ENCODE measurements around the gene PARVA. TPM values are rescaled to one million over a fixed set of nuclear protein-coding genes. Genes with fewer than 3 reads are reported as not detected.

Gene PARVA
- total RNA-seq, 1 experiment from 2014 or later = 10.4 TPM

DNA sequence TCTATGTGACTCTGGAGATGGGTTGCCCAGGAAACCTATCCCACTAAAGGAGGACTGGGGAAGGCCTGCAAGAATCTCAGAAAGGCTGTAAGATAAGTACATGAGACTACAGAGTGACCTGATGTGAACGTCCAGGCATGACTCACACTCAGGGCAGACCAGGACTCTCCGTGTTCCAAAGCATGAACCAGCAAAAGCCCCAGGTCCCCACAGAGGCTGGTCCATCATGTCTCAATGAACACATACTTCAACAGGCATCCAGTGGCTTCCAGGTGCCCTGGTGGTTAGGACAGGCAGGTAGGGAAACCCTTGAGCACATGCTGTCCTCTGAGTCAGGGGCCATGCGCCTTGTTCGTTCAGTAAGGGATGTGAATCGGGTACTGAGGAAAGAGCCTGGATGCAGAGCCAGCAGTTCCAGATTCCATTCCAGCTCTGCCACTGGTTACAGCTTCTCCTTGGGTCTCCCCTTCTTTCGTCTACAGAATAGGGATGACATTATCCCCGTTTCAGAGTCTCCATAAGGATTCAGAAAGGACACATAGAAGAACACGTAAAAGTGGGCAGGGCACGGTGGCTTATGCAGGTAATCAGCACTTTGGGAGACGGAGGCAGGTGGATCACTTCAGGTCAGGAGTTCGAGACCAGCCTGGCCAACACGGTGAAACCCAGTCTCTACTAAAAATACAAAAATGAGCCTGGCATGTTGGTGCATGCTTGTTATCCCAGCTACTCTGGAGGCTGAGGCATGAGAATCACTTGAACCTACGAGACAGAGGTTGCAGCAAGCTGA lies 167.8 kb downstream of the PARVA start (continued):
- TF ChIP-seq NR1H2 (CRISPR knock-in tag; IDR thresholded peaks at IDR 0.05) (no peak), FOXJ3 (CRISPR knock-in tag; IDR thresholded peaks at IDR 0.05; ENCODE audit: borderline replicate concordance) (no peak), GRHL2 (CRISPR knock-in tag; IDR thresholded peaks at IDR 0.05; ENCODE audit: insufficient replicate concordance, severe bottlenecking) (no peak), IRF2 (CRISPR knock-in tag; IDR thresholded peaks at IDR 0.05; ENCODE audit: borderline replicate concordance, low read depth) (no peak), ZNF219 (CRISPR knock-in tag; IDR thresholded peaks at IDR 0.05; ENCODE audit: borderline replicate concordance) (no peak), NR2C2 (CRISPR knock-in tag; IDR thresholded peaks at IDR 0.05) (no peak), OVOL2 (CRISPR knock-in tag; IDR thresholded peaks at IDR 0.05; ENCODE audit: borderline replicate concordance) (no peak)
- TF ChIP-seq, protein P1, sequence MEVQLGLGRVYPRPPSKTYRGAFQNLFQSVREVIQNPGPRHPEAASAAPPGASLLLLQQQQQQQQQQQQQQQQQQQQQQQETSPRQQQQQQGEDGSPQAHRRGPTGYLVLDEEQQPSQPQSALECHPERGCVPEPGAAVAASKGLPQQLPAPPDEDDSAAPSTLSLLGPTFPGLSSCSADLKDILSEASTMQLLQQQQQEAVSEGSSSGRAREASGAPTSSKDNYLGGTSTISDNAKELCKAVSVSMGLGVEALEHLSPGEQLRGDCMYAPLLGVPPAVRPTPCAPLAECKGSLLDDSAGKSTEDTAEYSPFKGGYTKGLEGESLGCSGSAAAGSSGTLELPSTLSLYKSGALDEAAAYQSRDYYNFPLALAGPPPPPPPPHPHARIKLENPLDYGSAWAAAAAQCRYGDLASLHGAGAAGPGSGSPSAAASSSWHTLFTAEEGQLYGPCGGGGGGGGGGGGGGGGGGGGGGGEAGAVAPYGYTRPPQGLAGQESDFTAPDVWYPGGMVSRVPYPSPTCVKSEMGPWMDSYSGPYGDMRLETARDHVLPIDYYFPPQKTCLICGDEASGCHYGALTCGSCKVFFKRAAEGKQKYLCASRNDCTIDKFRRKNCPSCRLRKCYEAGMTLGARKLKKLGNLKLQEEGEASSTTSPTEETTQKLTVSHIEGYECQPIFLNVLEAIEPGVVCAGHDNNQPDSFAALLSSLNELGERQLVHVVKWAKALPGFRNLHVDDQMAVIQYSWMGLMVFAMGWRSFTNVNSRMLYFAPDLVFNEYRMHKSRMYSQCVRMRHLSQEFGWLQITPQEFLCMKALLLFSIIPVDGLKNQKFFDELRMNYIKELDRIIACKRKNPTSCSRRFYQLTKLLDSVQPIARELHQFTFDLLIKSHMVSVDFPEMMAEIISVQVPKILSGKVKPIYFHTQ (CRISPR knock-in tag; IDR thresholded peaks at IDR 0.05) = no peak
- TF ChIP-seq, protein P2, sequence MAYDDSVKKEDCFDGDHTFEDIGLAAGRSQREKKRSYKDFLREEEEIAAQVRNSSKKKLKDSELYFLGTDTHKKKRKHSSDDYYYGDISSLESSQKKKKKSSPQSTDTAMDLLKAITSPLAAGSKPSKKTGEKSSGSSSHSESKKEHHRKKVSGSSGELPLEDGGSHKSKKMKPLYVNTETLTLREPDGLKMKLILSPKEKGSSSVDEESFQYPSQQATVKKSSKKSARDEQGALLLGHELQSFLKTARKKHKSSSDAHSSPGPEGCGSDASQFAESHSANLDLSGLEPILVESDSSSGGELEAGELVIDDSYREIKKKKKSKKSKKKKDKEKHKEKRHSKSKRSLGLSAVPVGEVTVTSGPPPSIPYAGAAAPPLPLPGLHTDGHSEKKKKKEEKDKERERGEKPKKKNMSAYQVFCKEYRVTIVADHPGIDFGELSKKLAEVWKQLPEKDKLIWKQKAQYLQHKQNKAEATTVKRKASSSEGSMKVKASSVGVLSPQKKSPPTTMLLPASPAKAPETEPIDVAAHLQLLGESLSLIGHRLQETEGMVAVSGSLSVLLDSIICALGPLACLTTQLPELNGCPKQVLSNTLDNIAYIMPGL (CRISPR knock-in tag; IDR thresholded peaks at IDR 0.05) = no peak
- TF ChIP-seq, protein P3, sequence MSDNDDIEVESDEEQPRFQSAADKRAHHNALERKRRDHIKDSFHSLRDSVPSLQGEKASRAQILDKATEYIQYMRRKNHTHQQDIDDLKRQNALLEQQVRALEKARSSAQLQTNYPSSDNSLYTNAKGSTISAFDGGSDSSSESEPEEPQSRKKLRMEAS (CRISPR knock-in tag; IDR thresholded peaks at IDR 0.05) = no peak
- TF ChIP-seq, protein P4, sequence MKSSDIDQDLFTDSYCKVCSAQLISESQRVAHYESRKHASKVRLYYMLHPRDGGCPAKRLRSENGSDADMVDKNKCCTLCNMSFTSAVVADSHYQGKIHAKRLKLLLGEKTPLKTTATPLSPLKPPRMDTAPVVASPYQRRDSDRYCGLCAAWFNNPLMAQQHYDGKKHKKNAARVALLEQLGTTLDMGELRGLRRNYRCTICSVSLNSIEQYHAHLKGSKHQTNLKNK (CRISPR knock-in tag; IDR thresholded peaks at IDR 0.05) = no peak

DNA sequence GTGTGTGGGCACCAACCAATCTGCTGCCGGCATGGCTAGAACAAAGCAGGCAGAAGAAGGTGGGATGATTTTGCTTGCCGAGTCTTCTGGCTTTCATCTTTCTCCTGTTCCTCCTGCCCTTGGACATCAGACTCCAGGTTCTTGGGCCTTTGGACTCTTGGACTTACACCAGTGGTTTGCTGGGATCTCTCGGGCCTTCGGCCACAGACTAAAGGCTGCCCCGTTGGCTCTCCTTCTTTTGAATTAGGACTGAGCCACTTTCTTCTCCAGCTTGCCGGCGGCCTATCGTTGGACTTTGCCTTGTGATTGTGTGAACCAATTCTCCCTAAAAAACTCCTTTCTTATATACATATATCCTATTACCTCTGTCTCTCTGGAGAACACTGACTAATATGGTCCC lies 168.8 kb downstream of the PARVA start:
- H3K9me3 Mint-ChIP-seq = peaks cover 6% of the 10 kb centered on the region

More for the DNA sequence above, 168.8 kb downstream of the PARVA start:
- Mint-ChIP-seq H3K36me3 (no peaks in the 10 kb centered on the region), H3K4me3 (no peak overlapping the region), H3K27ac (no peak overlapping the region), H3K4me1 (peaks cover 12% of the 10 kb centered on the region; the same call in 1 of the 2 replicates), H3K27me3 (ENCODE audit: low read depth) (no peaks in the 10 kb centered on the region)
- DNase-seq (ENCODE audit: low spot score) (no peak), ATAC-seq (no peak)
- TF ChIP-seq, protein P5, sequence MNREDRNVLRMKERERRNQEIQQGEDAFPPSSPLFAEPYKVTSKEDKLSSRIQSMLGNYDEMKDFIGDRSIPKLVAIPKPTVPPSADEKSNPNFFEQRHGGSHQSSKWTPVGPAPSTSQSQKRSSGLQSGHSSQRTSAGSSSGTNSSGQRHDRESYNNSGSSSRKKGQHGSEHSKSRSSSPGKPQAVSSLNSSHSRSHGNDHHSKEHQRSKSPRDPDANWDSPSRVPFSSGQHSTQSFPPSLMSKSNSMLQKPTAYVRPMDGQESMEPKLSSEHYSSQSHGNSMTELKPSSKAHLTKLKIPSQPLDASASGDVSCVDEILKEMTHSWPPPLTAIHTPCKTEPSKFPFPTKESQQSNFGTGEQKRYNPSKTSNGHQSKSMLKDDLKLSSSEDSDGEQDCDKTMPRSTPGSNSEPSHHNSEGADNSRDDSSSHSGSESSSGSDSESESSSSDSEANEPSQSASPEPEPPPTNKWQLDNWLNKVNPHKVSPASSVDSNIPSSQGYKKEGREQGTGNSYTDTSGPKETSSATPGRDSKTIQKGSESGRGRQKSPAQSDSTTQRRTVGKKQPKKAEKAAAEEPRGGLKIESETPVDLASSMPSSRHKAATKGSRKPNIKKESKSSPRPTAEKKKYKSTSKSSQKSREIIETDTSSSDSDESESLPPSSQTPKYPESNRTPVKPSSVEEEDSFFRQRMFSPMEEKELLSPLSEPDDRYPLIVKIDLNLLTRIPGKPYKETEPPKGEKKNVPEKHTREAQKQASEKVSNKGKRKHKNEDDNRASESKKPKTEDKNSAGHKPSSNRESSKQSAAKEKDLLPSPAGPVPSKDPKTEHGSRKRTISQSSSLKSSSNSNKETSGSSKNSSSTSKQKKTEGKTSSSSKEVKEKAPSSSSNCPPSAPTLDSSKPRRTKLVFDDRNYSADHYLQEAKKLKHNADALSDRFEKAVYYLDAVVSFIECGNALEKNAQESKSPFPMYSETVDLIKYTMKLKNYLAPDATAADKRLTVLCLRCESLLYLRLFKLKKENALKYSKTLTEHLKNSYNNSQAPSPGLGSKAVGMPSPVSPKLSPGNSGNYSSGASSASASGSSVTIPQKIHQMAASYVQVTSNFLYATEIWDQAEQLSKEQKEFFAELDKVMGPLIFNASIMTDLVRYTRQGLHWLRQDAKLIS (CRISPR knock-in tag; IDR thresholded peaks at IDR 0.05; ENCODE audit: borderline replicate concordance) = no peak
- TF ChIP-seq TEAD1 (CRISPR knock-in tag; IDR thresholded peaks at IDR 0.05) = no peak
- ChIA-PET POLR2A (no interaction called here), CTCF (no interaction called here)

Data from WTC11 (cell line).